ENCODE data around the gene FXYD6.
"Not testable (repeated sequence)": the region's sequence is repeated elsewhere in the genome, so short reads cannot be mapped to it uniquely, and the experiment has no call there.

Gene FXYD6, protein sequence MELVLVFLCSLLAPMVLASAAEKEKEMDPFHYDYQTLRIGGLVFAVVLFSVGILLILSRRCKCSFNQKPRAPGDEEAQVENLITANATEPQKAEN

DNA sequence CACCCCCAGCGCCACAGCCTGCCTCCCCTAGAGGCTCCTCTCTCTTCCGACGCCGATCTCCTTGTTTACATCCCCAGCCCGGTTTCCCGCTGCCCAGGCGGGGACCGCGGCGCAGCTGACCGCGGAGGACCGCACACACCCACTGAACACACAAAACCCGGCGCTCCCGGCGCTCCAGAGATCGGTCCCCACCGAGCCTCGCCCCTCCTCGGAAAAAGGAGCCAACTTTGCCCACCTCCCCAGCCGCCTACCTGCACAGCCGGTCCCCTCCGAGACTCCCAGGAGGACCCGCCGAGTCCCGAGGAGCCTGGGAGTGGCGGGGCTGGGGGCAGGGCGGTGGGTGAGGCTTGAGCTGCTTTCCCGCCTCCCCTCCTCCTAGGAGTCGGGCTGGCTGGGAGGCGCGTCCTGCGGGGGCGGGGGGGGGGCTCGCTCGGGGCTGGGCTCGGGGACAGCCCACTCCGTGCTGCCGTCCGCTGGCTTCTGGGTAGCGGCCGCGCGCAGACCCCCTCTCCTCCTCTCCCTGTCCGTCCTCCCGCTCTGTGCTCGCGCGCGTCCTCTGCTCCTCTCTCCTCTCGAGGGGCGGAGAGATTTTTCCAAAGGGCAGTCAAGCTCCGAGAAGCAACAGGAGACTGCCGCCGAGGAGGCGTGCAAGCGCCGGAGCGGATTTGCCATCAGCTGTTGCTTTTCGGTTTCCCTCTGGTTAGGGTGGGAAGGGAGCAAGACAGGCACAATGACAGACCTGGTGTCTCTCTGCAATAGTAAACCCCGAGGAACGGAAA, at the start of gene FXYD6:
TSS of gene FXYD6 (minus strand) at position 318 of the 779 bp plus-strand sequence. CDS start 33,882 bp downstream, outside the sequence.
- DNase-seq (ENCODE audit: insufficient read length, low spot score), result peak; percentile 91
- TF ChIP-seq, protein P1, sequence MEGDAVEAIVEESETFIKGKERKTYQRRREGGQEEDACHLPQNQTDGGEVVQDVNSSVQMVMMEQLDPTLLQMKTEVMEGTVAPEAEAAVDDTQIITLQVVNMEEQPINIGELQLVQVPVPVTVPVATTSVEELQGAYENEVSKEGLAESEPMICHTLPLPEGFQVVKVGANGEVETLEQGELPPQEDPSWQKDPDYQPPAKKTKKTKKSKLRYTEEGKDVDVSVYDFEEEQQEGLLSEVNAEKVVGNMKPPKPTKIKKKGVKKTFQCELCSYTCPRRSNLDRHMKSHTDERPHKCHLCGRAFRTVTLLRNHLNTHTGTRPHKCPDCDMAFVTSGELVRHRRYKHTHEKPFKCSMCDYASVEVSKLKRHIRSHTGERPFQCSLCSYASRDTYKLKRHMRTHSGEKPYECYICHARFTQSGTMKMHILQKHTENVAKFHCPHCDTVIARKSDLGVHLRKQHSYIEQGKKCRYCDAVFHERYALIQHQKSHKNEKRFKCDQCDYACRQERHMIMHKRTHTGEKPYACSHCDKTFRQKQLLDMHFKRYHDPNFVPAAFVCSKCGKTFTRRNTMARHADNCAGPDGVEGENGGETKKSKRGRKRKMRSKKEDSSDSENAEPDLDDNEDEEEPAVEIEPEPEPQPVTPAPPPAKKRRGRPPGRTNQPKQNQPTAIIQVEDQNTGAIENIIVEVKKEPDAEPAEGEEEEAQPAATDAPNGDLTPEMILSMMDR (IDR thresholded peaks at IDR 0.05; ENCODE audit: insufficient read depth, missing control alignments), result no peak
- no peak for FAIRE-seq

DNA sequence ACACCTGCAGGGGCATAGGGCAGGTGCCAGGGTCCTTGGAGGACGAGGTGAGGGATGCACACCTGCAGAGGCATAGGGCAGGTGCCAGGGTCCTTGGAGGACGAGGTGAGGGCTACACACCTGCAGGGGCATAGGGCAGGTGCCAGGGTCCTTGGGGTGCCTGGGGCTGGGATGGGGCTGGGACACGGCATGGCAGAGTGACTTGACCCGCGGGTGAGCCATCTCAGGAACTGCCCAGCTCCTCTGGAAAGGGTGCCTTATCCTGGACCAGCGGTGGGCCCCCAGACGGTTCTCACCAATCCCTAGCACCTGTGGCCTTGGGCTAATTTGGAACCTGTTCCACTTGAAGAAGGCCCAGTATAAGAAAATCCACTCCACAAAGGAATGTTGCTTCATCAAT, 49.7 kb upstream of the FXYD6 start:
- FAIRE-seq; DNase-seq (ENCODE audit: insufficient read length, low spot score): not testable (repeated sequence)

DNA sequence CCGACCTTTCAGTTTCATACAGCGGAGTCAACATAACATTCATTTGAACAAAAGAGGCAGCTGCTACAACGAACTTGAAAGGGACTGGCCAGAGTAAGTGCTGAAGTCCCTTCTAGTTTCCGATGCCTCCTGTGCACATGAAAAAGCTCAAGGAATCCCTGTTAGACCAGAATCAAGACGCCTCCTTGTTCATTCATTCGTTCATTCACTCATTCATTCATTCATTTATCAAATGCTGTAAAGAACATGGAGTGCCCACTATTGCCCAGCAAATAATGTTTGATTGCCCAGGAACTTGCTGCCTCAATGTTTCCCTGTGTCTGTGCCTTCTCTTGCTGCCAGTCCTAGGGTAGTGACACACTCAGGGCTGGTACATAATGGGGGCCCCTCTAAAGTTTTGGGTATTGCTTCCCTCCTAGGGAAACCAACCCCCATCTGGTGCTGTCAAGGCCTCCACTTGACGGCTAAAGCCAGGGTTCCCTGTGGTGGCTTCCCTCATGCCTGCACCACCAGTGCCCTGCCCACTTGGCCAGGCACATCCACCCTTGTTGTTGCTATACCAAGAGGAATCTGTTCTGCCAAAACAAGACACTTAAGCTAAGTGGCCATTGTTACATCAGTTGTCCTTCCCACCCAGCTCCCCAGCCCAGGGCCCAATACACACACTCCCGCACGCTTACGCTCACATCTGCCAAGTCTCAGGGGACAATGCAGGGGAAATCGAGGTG, 48.9 kb upstream of the FXYD6 start:
- FAIRE-seq (no peak), DNase-seq (ENCODE audit: insufficient read length, low spot score) (no peak)

DNA sequence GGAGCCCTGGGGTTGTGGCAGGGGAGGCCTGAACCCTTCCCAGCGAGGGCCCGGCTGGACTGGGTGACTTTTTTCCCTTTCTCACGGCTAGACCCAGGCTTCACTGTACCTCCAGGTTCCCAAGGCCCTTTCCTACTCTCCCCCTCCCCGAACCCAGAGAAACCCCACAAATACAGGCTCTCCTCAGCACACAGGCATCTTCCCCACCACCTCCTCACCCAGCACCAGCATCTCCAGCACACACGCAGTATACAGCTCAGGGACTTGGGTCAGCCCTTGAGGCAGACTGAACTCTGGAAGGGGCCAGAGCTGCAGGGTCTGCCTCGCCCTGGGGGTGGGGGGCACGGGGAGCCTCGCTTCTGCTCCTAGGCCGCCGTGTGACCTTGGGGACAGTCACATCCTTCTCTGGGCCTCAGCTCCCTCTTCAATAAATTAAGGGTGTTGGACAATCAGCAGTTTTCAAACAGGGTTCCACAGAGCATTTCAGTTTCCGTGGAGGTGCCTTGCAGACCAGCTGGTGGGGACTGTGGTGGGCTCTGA, 48.2 kb upstream of the FXYD6 start:
- TF ChIP-seq, protein P1 (IDR thresholded peaks at IDR 0.05; ENCODE audit: insufficient read depth, missing control alignments), result no peak
- no peak for DNase-seq (ENCODE audit: insufficient read length, low spot score)
- no peak for FAIRE-seq

More for the DNA sequence above, 48.9 kb upstream of the FXYD6 start:
- TF ChIP-seq, protein P1 (IDR thresholded peaks at IDR 0.05; ENCODE audit: insufficient read depth, missing control alignments), result no peak

DNA sequence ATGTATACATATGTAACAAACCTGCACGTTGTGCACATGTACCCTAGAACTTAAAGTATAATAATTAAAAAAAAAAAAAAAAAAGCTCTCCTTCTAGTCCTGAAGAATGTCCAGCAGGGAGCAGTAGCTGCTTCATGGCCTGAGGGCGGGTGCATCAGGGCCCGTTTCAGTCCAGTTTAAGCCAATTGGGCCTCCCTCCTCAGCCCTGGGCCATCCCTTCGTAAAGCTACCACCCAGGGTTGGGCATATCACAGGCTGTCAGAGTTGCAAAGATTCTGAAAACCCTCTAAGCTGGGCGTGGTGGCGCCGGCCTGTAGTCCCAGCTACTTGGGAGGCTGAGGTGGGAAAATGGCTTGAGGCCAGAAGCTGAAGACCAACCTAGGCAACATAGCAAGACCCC, 47.3 kb upstream of the FXYD6 start:
- TF ChIP-seq, protein P1 (IDR thresholded peaks at IDR 0.05; ENCODE audit: insufficient read depth, missing control alignments), result no peak
- no peak for FAIRE-seq

DNA sequence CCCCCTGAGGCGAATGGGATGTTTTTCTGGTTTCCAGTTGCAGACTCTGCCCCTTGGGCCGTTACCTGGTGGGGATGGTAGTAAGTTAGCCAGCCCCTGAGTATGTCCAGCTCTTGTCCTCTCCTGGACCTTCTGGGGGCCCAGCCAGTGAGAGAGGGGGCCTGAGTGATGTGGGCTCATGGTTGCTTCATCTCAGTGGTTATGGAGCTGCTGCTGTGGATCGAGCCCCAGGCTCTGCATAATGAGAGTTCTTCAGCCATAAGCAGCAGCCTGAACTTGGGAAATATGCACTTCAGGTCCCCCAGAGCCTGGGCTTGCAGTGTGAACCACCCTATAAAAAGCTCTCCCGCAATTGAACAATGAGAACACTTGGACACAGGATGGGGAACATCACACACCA, 46.8 kb upstream of the FXYD6 start:
- no peak for FAIRE-seq

More for the DNA sequence above, 47.3 kb upstream of the FXYD6 start:
- DNase-seq (ENCODE audit: insufficient read length, low spot score), result no peak

DNA sequence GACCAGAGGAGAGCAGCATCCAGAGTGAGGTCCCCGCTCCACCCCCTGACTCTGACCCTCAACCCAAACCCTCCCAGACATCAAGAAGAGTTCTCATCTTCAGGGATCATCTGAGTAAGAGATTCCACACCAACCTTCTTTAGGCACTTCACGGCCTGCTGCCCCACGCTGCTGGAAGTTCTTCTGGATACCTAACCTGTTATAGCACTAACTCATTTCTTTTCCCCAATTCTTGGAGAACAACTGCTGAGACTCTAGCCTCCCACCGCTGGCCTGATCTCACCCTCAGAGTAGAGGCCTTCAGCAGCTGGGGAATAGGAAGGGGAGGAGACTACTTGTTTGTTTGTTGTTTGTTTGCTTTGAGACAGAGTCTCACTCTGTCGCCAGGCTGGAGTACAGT, 45.4 kb upstream of the FXYD6 start:
- no peak for FAIRE-seq
- TF ChIP-seq, protein P1 (IDR thresholded peaks at IDR 0.05; ENCODE audit: insufficient read depth, missing control alignments), result no peak
- DNase-seq (ENCODE audit: insufficient read length, low spot score), result no peak

More for the DNA sequence above, 46.8 kb upstream of the FXYD6 start:
- TF ChIP-seq, protein P1 (IDR thresholded peaks at IDR 0.05; ENCODE audit: insufficient read depth, missing control alignments), result no peak
- no peak for DNase-seq (ENCODE audit: insufficient read length, low spot score)
